HS-5 (cell line): ENCODE results near the gene AKR1C4.
"Not testable (repeated sequence)": the region's sequence is repeated elsewhere in the genome, so short reads cannot be mapped to it uniquely, and the experiment has no call there.

Experiments used
- DNase-seq: peaks from one replicate; pipeline ENCODE4 v3.0.0-alpha.2; 2012; ENCODE audit warnings: low read depth

Gene AKR1C4

DNA sequence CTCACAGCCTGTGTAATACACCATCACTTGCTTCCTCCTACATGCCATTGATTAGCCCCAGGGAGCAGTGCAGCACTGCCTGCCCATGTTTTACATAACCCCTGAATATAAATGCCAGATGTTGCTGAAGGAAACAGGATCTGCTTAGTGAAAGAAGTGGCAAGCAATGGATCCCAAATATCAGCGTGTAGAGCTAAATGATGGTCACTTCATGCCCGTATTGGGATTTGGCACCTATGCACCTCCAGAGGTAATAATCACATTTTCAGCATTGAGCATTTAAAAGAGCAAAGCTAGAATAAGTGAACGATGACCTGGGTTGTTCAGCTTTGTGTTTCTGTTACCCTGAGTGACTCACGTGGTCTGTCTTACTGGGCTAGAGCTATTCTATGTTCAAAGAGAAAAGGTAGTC, at the start of gene AKR1C4:
TSS of gene AKR1C4 (plus strand) at position 136 of the 412 bp plus-strand sequence. CDS start at position 167, 31 bp downstream.
- no peak for DNase-seq

DNA sequence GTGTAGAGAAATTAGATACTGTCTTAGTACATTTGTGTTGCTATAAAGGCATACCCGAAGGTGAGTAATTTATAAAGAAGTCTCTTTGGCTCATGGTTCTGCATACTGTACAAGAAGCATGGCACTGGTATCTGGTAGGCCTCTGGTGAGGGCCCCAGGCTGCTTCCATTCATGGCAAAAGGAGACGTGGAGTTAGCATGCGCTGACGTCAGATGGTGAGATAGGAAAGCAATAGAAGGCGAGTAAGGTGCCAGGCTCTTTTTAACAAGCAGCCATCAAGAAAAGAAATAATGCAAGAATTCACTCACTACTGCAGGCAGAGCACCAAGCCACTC, 49.8 kb upstream of the AKR1C4 start:
- DNase-seq = no peak

DNA sequence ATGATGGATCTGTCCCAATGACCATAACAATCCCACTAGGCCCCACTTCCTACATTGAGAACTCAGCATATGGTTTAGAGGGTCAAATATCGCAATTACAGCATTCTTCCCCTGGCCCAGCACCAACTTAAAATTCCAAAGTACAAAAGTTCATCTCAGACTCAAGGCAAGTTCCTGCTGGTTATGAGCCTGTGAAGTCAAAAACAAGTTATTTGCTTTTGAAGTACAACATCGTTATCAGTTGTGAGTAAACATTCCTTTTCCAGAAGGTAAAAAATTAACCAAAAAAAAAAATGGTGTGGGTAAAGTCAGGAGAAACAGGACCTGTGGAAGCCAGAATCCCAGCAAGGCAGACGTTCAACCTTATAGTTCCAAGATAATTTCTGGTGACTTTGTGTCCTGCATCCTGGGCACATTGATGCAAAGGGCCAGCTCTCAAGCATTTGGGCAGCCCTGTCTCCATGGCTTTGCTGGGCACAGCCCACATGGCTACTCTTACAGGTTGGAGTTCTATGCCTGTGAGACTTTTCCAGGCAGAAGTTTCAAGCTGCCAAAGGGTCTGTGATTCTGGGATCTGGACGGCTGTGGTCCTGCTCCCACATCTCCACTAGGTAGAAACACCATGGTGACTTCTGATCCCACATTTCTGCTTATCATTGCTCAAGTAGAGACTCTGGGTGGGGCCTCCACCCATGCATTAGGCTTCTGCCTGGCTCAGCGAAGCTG, 49.2 kb upstream of the AKR1C4 start:
- no peak for DNase-seq

DNA sequence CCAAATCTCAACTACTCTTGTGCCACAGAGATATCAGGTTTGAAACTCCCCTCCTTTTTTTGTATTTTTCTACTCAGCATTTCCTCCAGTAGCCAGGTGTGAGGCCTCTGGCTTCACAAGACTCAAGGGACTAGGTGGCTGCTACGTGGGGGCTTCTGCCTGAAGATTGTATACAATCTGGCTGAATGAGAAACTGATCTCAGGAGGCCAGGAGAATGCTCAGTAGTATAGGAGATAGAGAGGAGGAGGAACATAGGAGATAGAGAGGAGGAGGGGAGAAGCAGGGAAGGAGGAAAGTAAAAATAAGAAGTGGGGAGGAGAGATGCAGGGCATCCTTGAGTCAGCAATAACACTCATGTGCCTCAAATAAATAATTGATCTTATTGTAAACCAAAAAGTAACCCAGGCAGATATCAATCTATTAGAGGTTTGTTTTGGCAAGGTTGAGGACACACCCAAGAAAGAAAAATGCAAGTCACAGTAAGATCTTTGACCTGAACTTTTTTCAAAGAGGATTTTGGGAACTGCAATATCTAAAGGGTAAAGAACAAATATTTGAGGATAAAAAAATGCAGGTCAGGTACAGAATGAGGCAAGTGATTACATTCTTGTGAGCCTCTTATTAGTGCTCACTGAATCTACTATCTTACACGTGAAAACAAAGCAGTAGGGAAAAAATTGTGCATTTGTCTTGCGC, 48.5 kb upstream of the AKR1C4 start:
- DNase-seq = no peak

DNA sequence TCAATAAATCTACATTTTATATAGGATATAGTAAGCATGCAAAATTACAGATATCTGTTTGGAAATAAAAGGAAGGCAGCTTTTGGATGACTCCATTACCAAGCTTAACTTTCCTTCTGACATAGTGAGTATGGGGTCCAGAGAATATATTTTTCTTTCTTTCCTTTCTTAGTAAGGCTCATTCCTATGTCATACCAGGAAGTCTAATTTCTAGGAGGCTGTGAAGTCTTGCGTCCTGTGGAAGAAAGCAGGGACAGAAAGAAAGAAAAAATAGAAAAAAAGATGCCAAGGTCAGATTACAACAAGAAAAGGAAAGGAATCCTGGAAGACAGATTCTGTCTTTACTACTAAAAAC, 48.0 kb upstream of the AKR1C4 start:
- DNase-seq = no peak

DNA sequence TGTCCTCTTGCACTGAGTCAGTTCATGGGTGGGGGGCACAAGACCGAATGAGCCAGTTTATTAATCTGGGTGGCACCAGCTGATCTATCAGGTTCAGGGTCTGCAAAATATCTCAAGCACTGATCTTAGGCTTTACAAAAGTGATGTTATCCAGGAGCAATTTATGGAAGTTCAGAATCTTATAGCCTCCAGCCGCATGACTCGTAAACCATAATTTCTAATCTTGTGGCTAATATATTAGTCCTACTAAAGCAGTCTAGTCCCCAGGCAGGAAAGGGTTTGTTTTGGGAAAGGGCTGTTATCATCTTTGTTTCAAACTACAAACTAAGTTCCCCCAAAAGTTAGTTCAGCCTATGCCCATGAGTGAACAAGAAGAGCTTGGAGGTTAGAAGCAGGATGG, 45.6 kb upstream of the AKR1C4 start:
- DNase-seq = no peak

DNA sequence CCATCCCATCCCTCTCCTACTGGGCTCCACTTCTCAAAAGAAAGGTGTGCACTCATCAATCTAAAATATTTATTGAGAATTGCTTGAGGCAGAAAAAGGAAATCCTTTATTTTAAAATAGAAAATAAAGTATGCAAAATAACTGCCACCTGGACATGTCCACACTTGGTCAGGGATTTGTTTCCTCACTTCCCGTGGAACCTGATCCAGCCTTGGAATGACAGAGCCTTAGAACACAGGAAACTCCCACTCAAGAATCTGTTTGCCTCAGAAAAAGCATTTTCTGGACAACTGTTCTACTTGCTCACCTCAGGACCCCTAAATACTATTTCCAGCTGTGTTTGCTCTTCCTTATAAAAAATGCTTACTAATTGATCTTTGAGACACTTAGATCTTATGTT, 40.7 kb upstream of the AKR1C4 start:
- no peak for DNase-seq

DNA sequence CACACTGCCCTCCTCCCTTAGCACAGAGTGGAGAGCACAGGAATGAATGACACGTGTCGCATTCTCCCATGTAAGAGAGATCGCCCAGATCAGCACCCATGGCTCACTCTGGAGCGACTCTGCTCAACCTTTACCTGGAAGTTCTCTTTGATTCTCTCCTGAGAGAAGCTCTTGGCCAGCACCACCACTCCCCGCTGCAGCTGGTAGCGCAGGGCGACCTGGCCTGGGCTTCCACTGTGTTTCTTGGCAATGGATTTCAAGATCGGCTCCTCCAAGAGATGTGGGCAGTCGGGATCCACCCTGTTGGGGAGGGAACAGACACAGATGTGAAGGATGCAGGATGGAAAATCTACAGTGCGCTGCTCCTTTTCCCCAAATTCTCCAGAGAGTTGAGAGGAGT, 39.1 kb upstream of the AKR1C4 start:
- no peak for DNase-seq

DNA sequence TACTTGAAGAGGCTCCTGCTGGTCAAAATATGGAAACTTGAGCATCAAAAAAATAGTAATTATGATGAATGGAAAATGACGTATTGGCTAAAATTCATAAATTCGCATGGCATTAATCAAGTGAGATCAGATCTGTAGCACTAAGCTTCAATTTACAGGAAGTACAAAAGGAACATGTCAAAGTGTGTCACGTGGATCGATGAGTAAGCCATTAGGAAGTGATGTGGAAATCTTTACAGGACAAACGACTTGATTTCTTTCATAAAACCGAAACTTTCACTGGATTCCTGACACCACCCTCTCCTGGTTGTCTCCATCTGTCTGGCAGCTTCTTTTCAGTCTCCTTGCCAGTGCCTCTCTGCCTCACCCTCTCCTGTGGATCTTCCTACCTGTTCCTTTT, 37.5 kb upstream of the AKR1C4 start:
- no peak for DNase-seq

DNA sequence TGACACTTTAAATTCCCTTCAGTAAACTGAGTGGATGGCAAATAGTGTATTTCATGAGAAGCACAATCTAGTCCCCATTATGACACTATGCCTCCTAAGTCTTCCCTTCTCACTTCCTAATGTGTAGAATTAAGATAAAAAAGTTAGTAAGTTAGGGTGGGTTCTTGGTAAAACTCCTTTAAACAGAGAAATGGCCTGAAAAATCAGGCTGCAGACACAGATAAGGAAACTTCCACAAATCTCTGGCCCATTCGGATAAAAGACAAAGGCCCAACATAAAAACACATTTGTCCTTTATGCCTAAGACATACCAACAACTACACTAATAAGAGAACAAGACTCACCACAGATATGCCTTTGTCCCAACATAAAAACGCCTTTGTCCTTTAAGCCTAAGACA, 33.1 kb upstream of the AKR1C4 start:
- no peak for DNase-seq

DNA sequence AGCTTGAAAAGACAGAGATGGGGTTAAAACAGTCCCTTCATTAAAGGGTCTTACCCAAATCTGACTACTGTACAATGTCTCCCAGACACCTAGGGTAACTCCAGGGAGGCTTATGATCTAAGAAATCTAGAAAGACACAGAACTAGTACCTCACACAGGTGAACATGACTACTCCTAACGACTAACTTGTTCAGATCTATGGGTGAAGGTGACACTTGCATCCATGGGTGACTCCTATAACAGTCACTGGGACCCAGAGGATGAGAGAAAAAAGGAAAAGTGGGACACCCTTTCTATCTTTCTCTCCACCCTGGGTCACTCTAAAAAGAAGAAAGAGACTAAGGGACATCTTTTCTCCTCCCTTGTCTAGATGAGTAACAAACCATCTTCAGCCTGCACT, 30.9 kb upstream of the AKR1C4 start:
- DNase-seq = no peak

DNA sequence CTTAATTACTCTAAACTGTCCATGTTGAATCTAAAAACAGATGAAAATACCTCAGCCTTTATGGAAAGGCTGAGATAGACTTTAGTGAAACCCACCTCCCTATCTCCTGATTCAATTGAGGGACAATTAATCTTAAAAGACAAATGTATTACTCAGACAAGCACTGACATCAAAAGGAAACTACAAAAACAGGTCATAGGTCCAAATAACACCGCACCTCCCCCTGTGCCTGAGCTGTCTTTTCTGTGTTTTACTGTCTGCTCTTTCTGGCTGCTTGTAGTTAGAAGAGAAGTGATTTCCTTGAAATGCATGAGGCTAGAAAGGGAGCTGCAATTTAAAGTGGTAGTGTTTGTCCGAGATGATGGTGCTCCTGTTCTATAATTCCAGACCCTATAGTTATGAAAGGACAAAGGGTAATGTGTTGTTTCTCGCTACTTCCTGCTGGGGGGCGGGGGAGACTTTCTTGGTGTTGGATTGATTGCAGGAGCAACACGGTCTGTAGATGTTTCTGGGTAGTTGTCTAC, 27.7 kb upstream of the AKR1C4 start:
- DNase-seq = no peak

DNA sequence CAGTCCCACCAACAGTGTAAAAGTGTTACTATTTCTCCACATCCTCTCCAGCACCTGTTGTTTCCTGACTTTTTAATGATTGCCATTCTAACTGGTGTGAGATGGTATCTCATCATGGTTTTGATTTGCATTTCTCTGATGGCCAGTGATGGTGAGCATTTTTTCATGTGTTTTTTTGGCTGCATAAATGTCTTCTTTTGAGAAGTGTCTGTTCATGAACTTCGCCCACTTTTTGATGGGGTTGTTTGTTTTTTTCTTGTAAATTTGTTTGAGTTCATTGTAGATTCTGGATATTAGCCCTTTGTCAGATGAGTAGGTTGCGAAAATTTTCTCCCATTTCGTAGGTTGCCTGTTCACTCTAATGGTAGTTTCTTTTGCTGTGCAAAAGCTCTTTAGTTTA, 21.1 kb upstream of the AKR1C4 start:
- not testable (repeated sequence) for DNase-seq

DNA sequence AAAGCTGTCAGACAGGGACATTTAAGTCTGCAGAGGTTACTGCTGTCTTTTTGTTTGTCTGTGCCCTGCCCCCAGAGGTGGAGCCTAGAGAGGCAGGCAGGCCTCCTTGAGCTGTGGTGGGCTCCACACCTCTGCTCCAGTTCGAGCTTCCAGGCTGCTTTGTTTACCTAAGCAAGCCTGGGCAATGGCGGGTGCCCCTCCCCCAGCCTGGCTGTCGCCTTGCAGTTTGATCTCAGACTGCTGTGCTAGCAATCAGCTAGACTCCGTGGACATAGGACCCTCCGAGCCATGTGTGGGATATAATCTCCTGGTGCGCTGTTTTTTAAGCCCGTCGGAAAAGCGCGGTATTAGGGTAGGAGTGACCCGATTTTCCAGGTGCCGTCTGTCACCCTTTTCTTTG, 16.1 kb upstream of the AKR1C4 start:
- DNase-seq = not testable (repeated sequence)

DNA sequence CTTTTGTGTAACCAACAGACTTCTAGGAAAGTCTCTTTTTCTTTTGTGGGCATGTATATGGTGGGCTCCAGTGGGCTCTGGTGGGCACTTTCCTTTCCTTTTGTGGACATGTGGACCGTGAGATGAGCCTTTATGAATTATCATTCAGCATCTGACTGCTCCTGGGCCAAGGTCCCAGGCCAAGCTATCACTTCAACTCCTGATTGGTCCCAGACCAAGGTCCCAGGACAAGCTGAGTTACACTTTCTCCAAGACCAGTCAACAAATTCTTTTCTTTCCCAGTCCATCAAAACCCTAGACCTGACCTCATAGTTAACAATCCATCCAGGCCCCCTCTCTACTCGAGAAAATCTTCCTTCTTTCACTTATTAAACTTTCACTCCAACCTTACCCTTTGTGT, 12.7 kb upstream of the AKR1C4 start:
- no peak for DNase-seq

DNA sequence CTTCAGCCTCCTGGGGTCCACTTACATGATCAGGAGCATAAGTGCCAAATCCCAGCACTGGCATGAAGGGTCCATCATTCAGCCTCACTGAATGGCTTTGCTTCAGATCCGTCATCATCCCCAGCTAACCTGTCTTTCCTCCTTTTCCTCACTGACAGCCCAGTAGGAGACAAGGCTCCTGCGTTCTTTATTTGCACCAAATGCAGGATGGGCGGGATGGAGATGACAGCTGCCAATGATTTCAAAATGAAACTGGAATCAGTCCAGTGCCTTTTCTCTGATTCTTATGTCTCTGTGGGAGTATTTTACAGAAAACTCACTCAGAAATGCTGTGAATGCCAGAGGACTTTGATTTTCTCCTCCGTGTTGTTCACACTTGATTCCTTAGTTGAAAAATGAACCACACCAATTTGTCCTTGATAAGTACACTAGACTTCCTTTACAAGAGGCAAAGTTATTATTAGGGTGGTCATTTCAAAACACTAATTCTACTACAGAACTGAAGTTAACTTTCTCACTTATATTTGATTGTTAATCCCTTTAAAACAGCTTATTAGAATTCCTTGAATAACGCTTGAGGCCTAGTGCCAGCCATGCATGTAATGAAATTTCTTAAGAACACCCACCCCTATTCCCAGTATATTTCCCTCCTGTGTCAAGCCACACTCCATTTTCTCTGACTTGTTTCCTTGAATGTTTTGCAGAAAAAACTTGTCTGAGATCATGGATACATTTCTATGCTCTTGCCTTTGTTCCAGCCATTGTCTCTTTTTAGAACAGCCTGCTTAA, 11.5 kb upstream of the AKR1C4 start, which contains the start of gene AKR1C8:
TSS of gene AKR1C8 (minus strand) at position 164 of the 789 bp plus-strand sequence. CDS start at position 118, 46 bp downstream.
- DNase-seq = no peak

DNA sequence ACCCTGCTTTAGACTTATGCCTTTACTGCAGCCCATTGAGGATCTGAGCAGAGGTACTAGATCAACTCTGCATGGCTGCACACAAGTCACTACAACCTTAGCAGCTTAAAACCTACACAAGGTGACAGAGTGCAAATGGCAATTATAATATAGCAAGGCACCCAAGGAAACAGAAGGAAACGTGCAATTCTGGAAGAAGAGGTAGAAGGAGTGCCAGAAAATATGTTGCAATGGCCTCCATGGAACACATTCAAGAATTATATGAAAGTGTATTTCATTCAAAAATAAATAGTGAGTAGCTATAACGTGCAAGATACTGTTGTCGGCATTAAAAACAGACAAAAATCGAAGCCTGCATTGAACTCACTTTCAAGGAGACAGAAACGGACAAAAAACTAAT, 8.8 kb upstream of the AKR1C4 start:
- DNase-seq = no peak

DNA sequence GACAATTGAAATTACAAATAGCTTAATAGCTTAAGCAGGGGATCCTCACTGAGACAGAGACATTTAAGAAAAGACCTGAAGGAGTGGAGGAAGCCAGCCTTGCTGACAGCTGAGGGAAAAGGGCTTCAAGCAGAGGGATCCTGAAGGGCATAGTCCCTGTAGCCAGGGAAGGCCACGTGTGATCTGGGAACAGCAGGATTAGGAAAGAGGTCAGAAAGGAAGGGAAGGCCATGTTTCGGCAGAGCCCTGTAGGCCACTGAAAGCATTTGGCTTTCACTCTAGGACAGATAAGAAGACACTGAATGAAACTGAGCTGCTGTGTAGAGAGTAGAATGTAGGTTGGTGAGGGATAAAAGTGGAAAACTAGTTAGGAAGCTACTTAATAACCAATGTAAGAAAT, 8.3 kb upstream of the AKR1C4 start:
- DNase-seq = no peak

DNA sequence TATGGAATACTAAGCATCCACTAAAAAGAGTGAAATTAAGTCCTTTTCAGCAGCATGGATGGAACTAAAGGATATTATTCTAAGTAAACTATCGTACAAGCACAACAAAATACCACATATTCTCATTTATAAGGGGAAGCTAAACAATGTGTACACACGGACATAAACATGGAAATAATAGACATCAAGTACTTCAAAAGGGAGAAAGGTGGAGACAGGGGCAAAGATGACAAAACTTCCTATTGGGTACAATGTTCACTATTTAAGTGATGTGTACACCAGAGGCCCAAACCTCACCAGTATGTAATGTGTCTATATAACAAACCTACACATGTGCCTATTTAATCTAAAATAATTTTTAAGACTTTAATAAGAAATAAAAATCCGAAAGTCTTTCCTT, 2.2 kb upstream of the AKR1C4 start:
- no peak for DNase-seq

DNA sequence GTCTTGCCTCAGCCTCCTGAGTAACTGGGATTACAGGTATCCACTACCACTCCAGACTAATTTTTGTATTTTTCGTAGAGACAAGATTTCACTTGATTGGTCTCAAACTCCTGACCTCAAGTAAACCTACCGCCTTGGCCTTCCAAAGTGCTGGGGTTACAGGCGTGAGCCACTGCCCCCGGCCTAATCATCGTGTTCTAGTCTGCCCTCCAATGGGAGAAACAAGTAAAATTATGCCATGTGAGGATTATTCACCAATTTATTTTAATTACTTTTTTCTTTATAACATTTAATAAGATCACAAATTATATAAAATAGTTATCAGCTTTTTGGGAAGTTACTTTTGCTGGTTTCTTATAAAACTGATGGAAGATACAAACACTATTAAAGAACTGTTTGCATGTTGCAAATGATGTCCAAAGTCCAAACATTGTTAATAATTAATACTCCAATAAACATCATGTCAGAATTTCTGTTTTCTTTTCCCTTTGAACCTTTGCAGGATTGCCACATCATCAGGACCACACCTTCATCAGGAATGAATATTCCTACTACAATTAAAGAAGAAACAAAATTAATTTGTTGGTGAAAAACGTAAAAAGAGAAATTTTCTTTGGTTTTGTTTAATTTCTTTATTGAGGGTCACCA, 786 bp upstream of the AKR1C4 start:
- no peak for DNase-seq

DNA sequence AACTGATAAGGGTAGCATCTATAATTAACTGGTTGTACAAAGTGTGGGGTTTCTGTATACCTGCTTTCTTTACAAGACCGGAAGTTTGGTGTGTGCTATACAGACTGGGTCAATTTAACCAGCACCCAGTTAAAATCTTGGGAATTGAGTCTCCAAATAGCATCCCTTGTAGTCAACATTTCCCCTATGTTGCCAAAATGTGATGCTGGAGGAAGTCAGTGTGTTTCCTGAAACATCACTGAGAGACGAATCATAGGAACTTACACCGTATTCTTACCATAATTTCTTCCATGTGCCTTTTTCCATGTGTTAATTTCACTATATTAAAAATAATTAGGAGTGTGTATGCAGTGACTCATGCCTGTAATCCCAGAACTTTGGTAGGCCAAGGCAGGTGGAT, 1.7 kb downstream of the AKR1C4 start:
- DNase-seq = peak; percentile 13

DNA sequence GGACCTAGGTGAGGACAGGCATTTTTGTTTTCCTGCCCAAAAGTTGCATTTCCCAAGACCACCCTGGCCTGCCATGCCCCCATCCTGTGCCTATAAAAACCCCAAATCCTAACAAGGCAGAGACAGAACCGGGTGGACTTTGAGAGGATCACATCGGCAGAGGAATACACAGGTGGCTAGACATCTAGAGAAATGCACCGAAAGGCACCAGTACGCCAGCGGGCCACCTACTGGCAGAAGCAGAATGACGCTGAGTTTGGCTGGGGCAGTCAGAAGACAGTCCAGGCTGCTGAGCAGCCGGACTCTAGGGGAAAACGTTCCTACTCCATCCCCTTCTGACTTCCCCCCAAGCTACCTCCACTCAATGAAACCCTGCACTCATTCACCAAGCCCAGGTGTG, 2.8 kb downstream of the AKR1C4 start:
- no peak for DNase-seq
